ENCODE measurements around the gene GRPEL2.

Gene GRPEL2

GRCh38 chr5:149357370-149358293 is 12.3 kb downstream of the GRPEL2 start, which contains the start of gene PCYOX1L:
TSS of gene PCYOX1L (plus strand) at chr5:149358046. CDS start at chr5:149358069, 23 bp downstream.
- peak; percentile 79 to 95 for DNase-seq (ENCODE audit: low read depth in 2 of 2)

- DNase-seq (ENCODE audit: low read depth in 2 of 2), result no peak
Observed at GRCh38 chr5:149358294-149358651, 13.0 kb downstream of the GRPEL2 start.

DNA sequence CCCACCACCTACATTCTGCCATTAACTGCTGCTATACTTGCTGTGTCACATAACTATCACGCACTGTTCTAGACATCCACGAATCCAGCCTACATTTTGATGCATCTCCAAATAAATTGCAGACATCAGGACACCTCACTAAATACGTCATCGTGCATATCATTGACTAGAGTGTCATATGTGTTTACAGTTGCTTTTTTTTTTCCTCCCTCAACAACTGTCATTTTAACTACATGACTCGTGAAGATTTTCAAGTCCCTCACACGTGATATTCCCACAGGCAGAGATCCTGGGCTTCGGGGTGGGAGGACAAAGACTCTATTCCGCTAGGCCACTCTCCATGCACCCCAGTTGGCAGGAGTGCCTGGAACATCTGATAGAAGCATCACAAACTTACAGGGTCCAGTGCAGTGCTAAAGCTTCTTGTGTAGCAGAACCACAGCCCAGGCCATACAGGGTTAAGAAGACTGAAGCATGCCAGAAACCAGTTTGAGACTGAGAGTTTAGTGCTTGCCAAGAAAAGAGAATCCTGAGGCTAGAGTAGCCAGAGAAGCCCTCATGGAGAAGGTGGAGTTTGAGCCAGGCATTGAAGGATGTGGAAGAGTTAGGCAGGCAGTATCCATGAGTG is 13.7 kb downstream of the GRPEL2 start:
- no peak for DNase-seq (ENCODE audit: low read depth in 2 of 2)

- DNase-seq (ENCODE audit: low read depth in 2 of 2), result no peak
Observed at GRCh38 chr5:149360272-149360671, 15.0 kb downstream of the GRPEL2 start.

- DNase-seq (ENCODE audit: low read depth in 2 of 2), result no peak
Observed at GRCh38 chr5:149362541-149362940, 17.2 kb downstream of the GRPEL2 start.

DNA sequence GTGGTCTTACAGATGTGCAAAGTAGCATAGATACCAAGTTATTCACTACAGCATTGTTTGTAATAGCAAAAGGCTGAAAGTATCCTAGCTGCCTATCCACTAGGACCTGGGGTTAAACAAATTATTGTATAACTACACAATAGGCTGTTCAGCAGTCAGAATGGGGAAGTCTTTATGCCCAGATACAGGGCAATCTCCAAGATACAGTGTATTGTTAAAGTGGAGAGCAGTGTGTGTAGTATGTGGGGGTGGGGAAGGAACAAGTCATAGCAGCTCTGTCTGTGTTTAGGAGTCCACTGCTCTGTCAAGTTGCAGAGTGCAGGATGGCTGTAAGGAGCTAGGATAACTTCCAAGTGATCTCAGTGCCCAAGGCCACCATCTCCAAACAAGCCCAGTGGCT is 18.1 kb downstream of the GRPEL2 start:
- DNase-seq (ENCODE audit: low read depth in 2 of 2), result no peak

- no peak for DNase-seq (ENCODE audit: low read depth in 2 of 2)
Observed at GRCh38 chr5:149363936-149364335, 18.6 kb downstream of the GRPEL2 start.

DNA sequence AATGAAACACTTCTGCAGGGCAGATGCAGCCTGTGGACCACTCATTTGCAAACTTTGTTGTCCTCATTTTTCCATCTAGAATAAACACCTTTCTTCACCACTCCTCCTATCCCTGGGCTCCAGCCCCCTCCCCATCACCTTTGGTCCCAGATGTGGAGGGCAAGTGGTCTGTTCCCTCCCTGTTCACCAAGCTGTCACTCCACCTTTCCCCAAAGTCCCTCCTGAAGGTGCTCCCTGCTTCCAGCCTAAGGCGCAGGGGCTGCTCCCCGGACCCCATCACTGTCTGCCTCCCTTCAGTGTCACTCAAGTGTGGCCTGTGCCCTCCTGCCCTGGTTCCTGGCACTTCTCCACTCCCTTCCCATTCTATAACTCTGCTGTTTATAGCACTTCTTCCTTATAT is 19.4 kb downstream of the GRPEL2 start:
- no peak for DNase-seq (ENCODE audit: low read depth in 2 of 2)

- no peak for DNase-seq (ENCODE audit: low read depth in 2 of 2)
Observed at GRCh38 chr5:149365418-149365817, 20.1 kb downstream of the GRPEL2 start.

DNA sequence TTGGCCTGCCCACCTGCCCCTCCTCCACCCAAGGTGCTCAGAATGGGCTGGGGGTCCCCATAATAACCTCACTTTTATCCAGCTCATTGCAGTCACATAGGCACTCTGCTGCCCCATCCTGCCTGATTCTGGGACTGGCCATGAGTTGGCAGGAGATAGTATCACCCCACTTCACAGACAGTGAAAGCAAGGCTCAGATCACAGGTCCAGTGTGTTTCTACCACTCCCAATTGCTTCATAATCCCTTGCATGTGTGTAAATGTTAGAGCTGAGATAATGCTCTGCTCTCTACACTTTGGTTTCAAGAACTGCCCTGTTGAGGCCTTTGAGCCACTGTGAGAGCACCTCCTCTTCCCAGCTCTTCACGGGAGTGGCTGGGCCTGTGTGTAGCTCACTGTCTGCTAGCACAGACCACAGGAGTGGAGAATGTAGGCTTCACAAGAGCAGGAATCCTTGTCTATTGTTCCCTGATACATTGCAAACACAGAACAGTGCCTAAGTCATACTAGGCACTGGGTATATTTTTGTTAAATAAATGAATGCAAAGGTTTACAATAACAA is 20.9 kb downstream of the GRPEL2 start:
- DNase-seq (ENCODE audit: low read depth in 2 of 2), result no peak

- DNase-seq (ENCODE audit: low read depth in 2 of 2), result no peak
Observed at GRCh38 chr5:149367249-149367971, 22.1 kb downstream of the GRPEL2 start.

GRCh38 chr5:149367972-149368645 is 22.8 kb downstream of the GRPEL2 start:
- DNase-seq (ENCODE audit: low read depth in 2 of 2), result no peak

- no peak for DNase-seq (ENCODE audit: low read depth in 2 of 2)
Observed at GRCh38 chr5:149370878-149371277, 25.6 kb downstream of the GRPEL2 start.

- DNase-seq (ENCODE audit: low read depth in 2 of 2), result peak; percentile 36 to 46
Observed at GRCh38 chr5:149371296-149371962, 26.1 kb downstream of the GRPEL2 start.

DNA sequence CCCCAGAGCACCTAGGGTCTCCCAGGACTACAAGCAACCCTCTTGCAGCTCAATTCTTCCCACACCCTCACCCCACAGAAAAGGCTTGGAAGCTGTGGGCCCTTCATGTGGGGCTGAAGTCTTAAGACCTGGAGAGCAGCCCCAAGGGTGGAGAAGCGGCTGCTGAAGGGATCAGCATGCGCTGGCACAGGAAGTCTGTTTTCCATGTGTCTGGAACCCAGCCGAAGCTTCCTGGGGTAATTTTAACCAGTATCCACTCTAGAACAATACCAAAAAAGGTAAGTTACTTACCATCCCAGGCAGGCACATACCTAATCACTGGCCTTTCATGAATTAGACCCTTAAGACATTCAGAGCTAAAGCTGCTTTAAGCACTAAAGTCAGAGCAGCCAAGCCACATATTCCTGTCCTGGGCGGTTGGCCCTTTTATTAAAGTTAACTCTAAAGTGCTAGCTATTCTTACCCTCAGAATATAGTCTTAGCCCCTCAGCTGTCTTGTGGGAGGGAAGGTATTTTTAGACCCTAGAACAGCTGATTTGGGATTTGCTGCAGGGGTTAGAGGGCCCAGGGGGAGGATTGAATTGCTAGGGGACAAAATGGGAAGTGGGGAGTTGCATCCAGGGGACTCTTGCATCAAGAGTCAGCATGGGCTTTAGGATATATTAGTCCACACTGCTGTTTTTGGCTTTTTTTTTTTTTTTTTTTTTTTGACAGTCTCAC is 26.9 kb downstream of the GRPEL2 start:
- DNase-seq (ENCODE audit: low read depth in 2 of 2), result no peak

DNA sequence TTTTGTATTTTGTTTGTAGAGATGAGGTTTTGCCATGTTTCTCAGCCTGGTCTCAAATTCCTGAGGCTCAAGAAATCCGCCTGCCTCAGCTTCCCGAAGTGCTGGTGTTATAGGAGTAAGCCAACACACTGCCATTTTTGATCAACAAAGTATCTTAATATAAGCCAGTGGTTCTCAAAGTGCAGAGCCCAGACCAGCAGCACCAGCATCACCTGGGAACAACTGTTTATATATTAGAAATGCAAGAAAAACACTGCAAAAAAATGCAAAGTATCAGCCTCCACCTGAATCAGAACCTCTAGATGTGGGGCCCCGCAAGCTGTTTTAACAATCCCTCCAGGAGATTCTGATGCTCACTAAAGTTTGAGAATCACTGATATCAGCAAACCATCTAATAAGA is 27.6 kb downstream of the GRPEL2 start:
- DNase-seq (ENCODE audit: low read depth in 2 of 2), result no peak

DNA sequence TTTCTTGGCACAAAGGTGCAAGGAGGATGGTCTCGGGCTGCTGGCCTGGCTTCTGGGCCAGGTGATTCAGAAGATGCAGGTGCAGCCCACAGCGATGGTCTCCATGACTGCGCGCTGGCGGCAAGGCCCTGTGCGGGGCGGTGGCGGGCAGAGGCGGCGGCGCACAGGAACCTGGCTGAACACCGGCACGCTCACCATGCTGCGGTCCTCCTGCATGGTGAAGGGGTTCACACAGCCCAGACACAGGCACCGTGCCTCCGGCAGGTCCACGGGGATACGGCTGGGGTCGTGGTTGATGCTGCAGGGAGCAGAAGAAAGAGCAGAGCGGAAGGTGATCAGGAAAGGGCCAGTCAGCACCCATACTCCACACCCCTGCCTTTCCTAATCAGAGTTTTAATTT is 29.0 kb downstream of the GRPEL2 start:
- no peak for DNase-seq (ENCODE audit: low read depth in 2 of 2)

- no peak for DNase-seq (ENCODE audit: low read depth in 2 of 2)
Observed at GRCh38 chr5:149374801-149375200, 29.5 kb downstream of the GRPEL2 start.

DNA sequence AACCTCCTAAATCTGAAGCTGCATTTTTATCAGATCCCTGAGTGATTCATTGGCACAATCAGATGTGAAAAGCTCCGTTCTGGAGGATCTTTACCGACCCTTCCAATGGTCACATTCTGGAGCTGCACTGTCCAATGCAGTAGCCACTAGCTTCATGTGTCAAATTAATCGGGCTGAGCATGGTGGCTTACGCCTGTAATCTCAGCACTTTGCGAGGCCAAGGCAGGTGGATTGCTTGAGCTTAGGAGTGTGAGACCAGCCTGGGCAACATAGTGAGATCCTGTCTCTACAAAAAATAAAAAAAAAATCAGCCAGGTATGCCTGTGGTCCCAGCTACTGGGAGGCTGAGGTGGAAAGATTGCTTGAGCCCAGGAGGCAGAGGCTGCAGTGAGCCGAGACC is 30.1 kb downstream of the GRPEL2 start:
- no peak for DNase-seq (ENCODE audit: low read depth in 2 of 2)

DNA sequence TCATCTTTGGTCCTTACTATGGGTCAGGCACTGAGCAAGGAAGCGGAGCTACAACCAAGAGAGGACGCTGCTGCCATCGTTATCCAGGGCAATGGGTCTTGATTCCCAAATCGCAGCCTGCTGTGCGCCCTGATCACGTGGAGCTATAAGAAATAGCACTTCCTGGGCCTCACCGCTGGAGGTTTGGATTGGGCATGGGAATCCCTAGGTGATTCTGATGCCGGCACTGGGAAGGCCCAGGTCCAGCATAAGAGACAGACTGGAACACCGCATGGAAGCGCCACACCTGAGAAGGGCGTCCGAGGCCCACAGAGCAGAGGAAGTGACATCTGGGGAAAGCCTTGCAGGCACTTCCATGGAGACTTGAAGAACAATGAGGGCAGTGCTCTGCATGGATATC is 30.8 kb downstream of the GRPEL2 start:
- DNase-seq (ENCODE audit: low read depth in 2 of 2), result no peak
